ENCODE results near the gene GADL1.

The GADL1 gene

DNA sequence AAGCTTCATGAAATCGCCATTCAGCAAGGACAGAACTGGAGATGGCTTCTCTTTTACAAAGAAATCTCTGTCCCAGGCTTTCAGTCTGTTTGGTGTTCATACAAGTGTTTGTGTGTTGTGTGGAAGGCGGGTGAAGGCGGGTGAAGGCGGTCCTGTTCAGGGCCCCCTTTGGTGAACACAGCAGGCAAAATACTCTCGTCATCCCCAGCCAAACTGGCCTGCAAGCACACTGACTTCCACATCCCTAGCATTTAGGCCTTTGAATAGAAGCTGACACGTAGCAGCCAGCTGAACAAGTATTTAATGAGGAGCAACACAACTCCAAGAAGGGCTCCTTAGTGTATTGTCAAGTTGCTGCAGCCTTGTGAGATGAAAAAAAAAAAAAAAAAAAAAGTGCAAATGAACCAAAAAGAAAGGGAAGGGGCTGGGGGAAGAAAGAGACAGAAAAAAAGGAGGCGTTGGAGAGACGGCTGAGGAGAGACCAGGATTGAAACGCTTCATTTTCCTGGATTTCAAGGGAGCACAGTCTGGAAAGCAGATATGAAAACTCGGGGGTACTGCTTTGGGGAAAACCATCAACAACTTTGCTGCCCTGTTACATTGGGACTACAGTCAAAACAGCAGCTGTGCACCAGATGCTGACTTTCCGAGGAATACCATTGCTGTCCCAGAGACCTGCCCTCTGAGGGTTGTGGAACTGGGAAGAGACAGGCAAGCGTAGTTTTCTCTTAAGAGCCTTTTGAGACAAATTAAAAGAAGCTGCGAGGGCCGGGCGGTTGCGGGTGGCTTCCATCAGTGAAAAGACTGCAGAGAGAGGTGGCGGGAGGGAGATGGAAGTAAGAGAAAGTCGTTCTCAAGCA lies 213.4 kb downstream of the GADL1 start:
- H2AK5ac ChIP-seq (ENCODE audit: low read length, severe bottlenecking) = no peak overlapping the region
- 38% methylated on average over 16 of the region's 18 CpGs for WGBS
- H2BK12ac ChIP-seq (ENCODE audit: low read length in 2 of 2) = no peak overlapping the region
- H3K79me1 ChIP-seq (replicated peaks; ENCODE audit: low read length, poor library complexity, severe bottlenecking) = peaks cover 32% of the 10 kb centered on the region
- peak overlapping the region; percentile 78 for H3K9ac ChIP-seq (ENCODE audit: low read length)
- H2BK5ac ChIP-seq (ENCODE audit: low read depth, low read length, poor library complexity, severe bottlenecking) = no peak overlapping the region
- no peak overlapping the region for H3K27ac ChIP-seq (ENCODE audit: low read length, poor library complexity, severe bottlenecking)
- no peak overlapping the region for H3K14ac ChIP-seq (ENCODE audit: low read length in 2 of 2)
- no peaks in the 10 kb centered on the region for H3K9me3 ChIP-seq (ENCODE audit: control insufficient read depth, low read length)
- H3K4ac ChIP-seq (ENCODE audit: low read depth in 1 of 2, low read length in 2 of 2) = peak overlapping the region; percentile 54 to 73
- H4K91ac ChIP-seq (ENCODE audit: low read length) = peak overlapping the region; percentile 65
- H3K4me3 ChIP-seq (ENCODE audit: insufficient read depth in 1 of 2, low read depth in 1 of 2, low read length in 2 of 2) = peak overlapping the region in 1 of 2 experiments; percentile 34
- no peak overlapping the region for H3K4me2 ChIP-seq (ENCODE audit: low read length, poor library complexity, severe bottlenecking)
- H4K8ac ChIP-seq (ENCODE audit: low read length) = peak overlapping the region; percentile 84
- H2BK15ac ChIP-seq (ENCODE audit: low read depth, poor library complexity, severe bottlenecking) = peak overlapping the region; percentile 90
- no peak overlapping the region for H2AFZ ChIP-seq (ENCODE audit: low read depth, low read length)
- peaks cover 3% of the 10 kb centered on the region for H3K4me1 ChIP-seq (ENCODE audit: control insufficient read depth, insufficient read depth, low read depth, low read length)
- DNase-seq = peak; percentile 68
- H3K23ac ChIP-seq (ENCODE audit: low read length in 2 of 2) = no peak overlapping the region
- peaks cover 11 to 85% of the 10 kb centered on the region in 2 experiments for H3K36me3 ChIP-seq (ENCODE audit: control insufficient read depth in 1 of 2, insufficient read depth in 2 of 2, low read depth in 1 of 2, low read length in 2 of 2)
- H3K27me3 ChIP-seq (ENCODE audit: control insufficient read depth in 1 of 2, insufficient read depth in 1 of 2, low read length in 2 of 2) = no peaks in the 10 kb centered on the region
- H2BK120ac ChIP-seq (ENCODE audit: low read depth, low read length) = peak overlapping the region; percentile 40
- H3K18ac ChIP-seq (ENCODE audit: low read depth in 1 of 2, low read length in 2 of 2) = peak overlapping the region; percentile 52 to 95

DNA sequence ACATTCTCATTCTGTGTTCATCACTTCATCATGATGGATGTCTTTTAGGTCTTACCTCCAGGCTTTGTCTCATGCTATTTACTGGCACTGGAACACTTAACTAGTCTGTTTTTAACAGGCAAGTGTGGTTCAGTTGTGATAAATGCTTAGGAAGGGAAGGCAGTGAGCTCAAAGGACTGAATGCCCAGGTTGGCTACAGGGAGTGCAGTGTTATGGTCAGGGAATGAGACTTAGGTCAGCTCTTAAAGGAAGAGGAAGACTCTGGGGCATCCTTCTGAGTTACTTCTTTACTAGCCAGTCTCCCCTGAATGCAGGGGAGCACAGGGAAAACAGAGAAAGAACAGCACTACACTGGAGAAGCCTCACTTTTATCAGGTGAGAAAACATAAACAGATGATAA lies 215.4 kb downstream of the GADL1 start:
- no peak overlapping the region for H3K9ac ChIP-seq (ENCODE audit: low read length)
- H3K23ac ChIP-seq (ENCODE audit: low read length in 2 of 2) = no peak overlapping the region
- no peak overlapping the region for H3K4me2 ChIP-seq (ENCODE audit: low read length, poor library complexity, severe bottlenecking)
- H2AK5ac ChIP-seq (ENCODE audit: low read length, severe bottlenecking) = no peak overlapping the region
- DNase-seq = no peak
- peak overlapping the region in 1 of 2 experiments; percentile 53 for H3K4ac ChIP-seq (ENCODE audit: low read depth in 1 of 2, low read length in 2 of 2)
- peaks cover 38% of the 10 kb centered on the region for H3K79me1 ChIP-seq (replicated peaks; ENCODE audit: low read length, poor library complexity, severe bottlenecking)
- no peak overlapping the region for H3K27ac ChIP-seq (ENCODE audit: low read length, poor library complexity, severe bottlenecking)
- H3K18ac ChIP-seq (ENCODE audit: low read depth in 1 of 2, low read length in 2 of 2) = peak overlapping the region; percentile 1 to 21
- no peaks in the 10 kb centered on the region for H3K9me3 ChIP-seq (ENCODE audit: control insufficient read depth, low read length)
- H2BK120ac ChIP-seq (ENCODE audit: low read depth, low read length) = no peak overlapping the region
- no peak overlapping the region for H2BK5ac ChIP-seq (ENCODE audit: low read depth, low read length, poor library complexity, severe bottlenecking)
- peak overlapping the region in 1 of 2 experiments; percentile 63 for H3K14ac ChIP-seq (ENCODE audit: low read length in 2 of 2)
- no peak overlapping the region for H4K8ac ChIP-seq (ENCODE audit: low read length)
- peak overlapping the region; percentile 47 for H2AFZ ChIP-seq (ENCODE audit: low read depth, low read length)
- peak overlapping the region in 1 of 2 experiments; percentile 77 for H2BK12ac ChIP-seq (ENCODE audit: low read length in 2 of 2)
- peaks cover 19 to 85% of the 10 kb centered on the region in 2 experiments for H3K36me3 ChIP-seq (ENCODE audit: control insufficient read depth in 1 of 2, insufficient read depth in 2 of 2, low read depth in 1 of 2, low read length in 2 of 2)
- peaks cover 3% of the 10 kb centered on the region for H3K4me1 ChIP-seq (ENCODE audit: control insufficient read depth, insufficient read depth, low read depth, low read length)
- H2BK15ac ChIP-seq (ENCODE audit: low read depth, poor library complexity, severe bottlenecking) = no peak overlapping the region
- no peak overlapping the region for H3K4me3 ChIP-seq (ENCODE audit: insufficient read depth in 1 of 2, low read depth in 1 of 2, low read length in 2 of 2)
- no peaks in the 10 kb centered on the region for H3K27me3 ChIP-seq (ENCODE audit: control insufficient read depth in 1 of 2, insufficient read depth in 1 of 2, low read length in 2 of 2)
- H4K91ac ChIP-seq (ENCODE audit: low read length) = no peak overlapping the region

DNA sequence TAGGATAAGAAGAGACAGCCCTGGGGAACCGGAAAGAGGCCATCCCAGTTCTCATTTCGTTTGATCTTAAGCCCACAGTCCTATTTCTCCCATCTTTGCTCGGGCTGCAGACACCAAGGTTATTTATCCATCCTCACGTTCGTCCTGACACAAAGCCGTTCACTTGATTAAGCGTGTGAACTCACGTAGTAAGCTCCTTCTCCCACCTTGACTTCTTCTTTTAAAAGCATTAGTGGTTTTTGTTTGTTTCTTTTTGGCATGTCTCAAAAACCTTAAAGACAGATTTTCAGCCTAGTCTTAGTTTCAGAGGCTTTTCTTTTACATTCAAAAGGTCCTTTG lies 217.1 kb downstream of the GADL1 start:
- H3K4me1 ChIP-seq (ENCODE audit: control insufficient read depth, insufficient read depth, low read depth, low read length) = peaks cover 2% of the 10 kb centered on the region
- H3K4me3 ChIP-seq (ENCODE audit: insufficient read depth in 1 of 2, low read depth in 1 of 2, low read length in 2 of 2) = no peak overlapping the region
- H3K9ac ChIP-seq (ENCODE audit: low read length) = no peak overlapping the region
- WGBS = 82% methylated on average over 6 of the region's 8 CpGs
- H3K4me2 ChIP-seq (ENCODE audit: low read length, poor library complexity, severe bottlenecking) = no peak overlapping the region
- H4K91ac ChIP-seq (ENCODE audit: low read length) = no peak overlapping the region
- no peak overlapping the region for H2AFZ ChIP-seq (ENCODE audit: low read depth, low read length)
- peaks cover 30% of the 10 kb centered on the region for H3K79me1 ChIP-seq (replicated peaks; ENCODE audit: low read length, poor library complexity, severe bottlenecking)
- no peak overlapping the region for H3K14ac ChIP-seq (ENCODE audit: low read length in 2 of 2)
- no peaks in the 10 kb centered on the region for H3K27me3 ChIP-seq (ENCODE audit: control insufficient read depth in 1 of 2, insufficient read depth in 1 of 2, low read length in 2 of 2)
- H2AK5ac ChIP-seq (ENCODE audit: low read length, severe bottlenecking) = no peak overlapping the region
- no peak for DNase-seq
- no peak overlapping the region for H2BK120ac ChIP-seq (ENCODE audit: low read depth, low read length)
- H3K23ac ChIP-seq (ENCODE audit: low read length in 2 of 2) = no peak overlapping the region
- H4K8ac ChIP-seq (ENCODE audit: low read length) = no peak overlapping the region
- H3K27ac ChIP-seq (ENCODE audit: low read length, poor library complexity, severe bottlenecking) = no peak overlapping the region
- H3K9me3 ChIP-seq (ENCODE audit: control insufficient read depth, low read length) = no peaks in the 10 kb centered on the region
- no peak overlapping the region for H3K4ac ChIP-seq (ENCODE audit: low read depth in 1 of 2, low read length in 2 of 2)
- no peak overlapping the region for H2BK12ac ChIP-seq (ENCODE audit: low read length in 2 of 2)
- peaks cover 20 to 85% of the 10 kb centered on the region in 2 experiments for H3K36me3 ChIP-seq (ENCODE audit: control insufficient read depth in 1 of 2, insufficient read depth in 2 of 2, low read depth in 1 of 2, low read length in 2 of 2)
- no peak overlapping the region for H2BK15ac ChIP-seq (ENCODE audit: low read depth, poor library complexity, severe bottlenecking)
- H3K18ac ChIP-seq (ENCODE audit: low read depth in 1 of 2, low read length in 2 of 2) = no peak overlapping the region
- no peak overlapping the region for H2BK5ac ChIP-seq (ENCODE audit: low read depth, low read length, poor library complexity, severe bottlenecking)

DNA sequence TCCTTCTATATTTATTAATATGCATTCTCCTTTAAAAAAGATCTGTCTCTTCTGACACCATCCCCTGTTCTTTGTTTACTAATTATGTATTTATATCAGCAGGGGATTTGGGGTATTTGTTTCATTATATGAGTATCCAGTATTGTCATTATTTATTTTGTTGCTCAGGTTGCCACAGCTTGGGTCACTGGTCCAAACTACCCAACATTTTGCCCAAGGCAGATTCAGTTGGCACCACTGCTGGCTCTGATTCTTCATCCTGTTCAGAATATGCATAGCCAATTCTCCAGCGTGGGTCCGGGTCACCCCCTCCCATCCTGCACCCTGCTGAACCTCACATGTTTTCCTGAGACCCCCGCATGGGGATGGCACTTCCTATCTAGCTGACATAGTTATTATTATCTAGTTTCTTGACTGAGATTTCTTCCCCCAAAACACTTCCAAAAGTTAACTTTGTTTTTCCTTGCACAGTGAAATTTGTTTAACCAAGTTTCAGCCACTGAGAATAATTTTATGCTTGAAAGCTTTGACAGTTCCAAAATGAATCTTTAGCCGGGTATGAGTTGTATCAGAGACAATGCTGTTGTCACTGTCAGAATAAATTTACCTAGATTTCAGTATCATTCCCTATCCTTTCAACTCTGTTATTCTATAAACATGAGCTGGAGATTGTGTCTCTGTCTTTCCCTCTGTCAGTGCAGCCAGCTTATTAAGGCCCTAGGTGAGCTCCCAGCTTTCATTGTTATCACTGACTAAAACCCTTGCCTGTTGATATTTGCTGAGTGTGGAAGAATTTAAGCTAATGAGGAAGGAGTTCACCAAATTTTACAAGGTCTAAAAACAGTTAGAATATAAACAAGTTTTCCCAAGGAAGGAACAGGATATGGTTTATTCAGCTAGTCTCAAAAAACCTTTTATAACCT lies 217.8 kb downstream of the GADL1 start:
- Histone ChIP-seq H3K4me2 (ENCODE audit: low read length, poor library complexity, severe bottlenecking) (no peak overlapping the region), H3K4ac (ENCODE audit: low read depth in 1 of 2, low read length in 2 of 2) (no peak overlapping the region), H3K9me3 (ENCODE audit: control insufficient read depth, low read length) (no peaks in the 10 kb centered on the region), H3K79me1 (replicated peaks; ENCODE audit: low read length, poor library complexity, severe bottlenecking) (peaks cover 33% of the 10 kb centered on the region), H3K4me1 (ENCODE audit: control insufficient read depth, insufficient read depth, low read depth, low read length) (no peaks in the 10 kb centered on the region), H3K14ac (ENCODE audit: low read length in 2 of 2) (no peak overlapping the region), H2AK5ac (ENCODE audit: low read length, severe bottlenecking) (no peak overlapping the region), H2AFZ (ENCODE audit: low read depth, low read length) (no peak overlapping the region), H2BK120ac (ENCODE audit: low read depth, low read length) (no peak overlapping the region), H4K91ac (ENCODE audit: low read length) (no peak overlapping the region), H3K18ac (ENCODE audit: low read depth in 1 of 2, low read length in 2 of 2) (no peak overlapping the region), H2BK12ac (ENCODE audit: low read length in 2 of 2) (peak overlapping the region in 1 of 2 experiments; percentile 88), H2BK15ac (ENCODE audit: low read depth, poor library complexity, severe bottlenecking) (no peak overlapping the region), H3K27me3 (ENCODE audit: control insufficient read depth in 1 of 2, insufficient read depth in 1 of 2, low read length in 2 of 2) (no peaks in the 10 kb centered on the region), H3K27ac (ENCODE audit: low read length, poor library complexity, severe bottlenecking) (no peak overlapping the region), H2BK5ac (ENCODE audit: low read depth, low read length, poor library complexity, severe bottlenecking) (no peak overlapping the region), H3K23ac (ENCODE audit: low read length in 2 of 2) (no peak overlapping the region), H4K8ac (ENCODE audit: low read length) (no peak overlapping the region), H3K4me3 (ENCODE audit: insufficient read depth in 1 of 2, low read depth in 1 of 2, low read length in 2 of 2) (no peak overlapping the region), H3K9ac (ENCODE audit: low read length) (no peak overlapping the region), H3K36me3 (ENCODE audit: control insufficient read depth in 1 of 2, insufficient read depth in 2 of 2, low read depth in 1 of 2, low read length in 2 of 2) (peaks cover 26 to 85% of the 10 kb centered on the region in 2 experiments)
- no peak for DNase-seq
- 100% methylated on average over 3 of the region's 4 CpGs for WGBS

All from mesenchymal stem cell (in vitro differentiated cells and primary cell).